ENCODE measurements around the gene PRR35.
"Not testable (repeated sequence)": the region's sequence is repeated elsewhere in the genome, so short reads cannot be mapped to it uniquely, and the experiment has no call there.

The PRR35 gene

GRCh38 chr16:593807-594206 lies 33.6 kb downstream of the PRR35 start:
- DNase-seq (ENCODE audit: low read depth in 2 of 2) = no peak

GRCh38 chr16:595094-595528 lies 34.9 kb downstream of the PRR35 start:
- no peak for DNase-seq (ENCODE audit: low read depth in 2 of 2)

- no peak for DNase-seq (ENCODE audit: low read depth in 2 of 2)
Observed at GRCh38 chr16:595942-596735, 35.9 kb downstream of the PRR35 start.

- DNase-seq (ENCODE audit: low read depth in 2 of 2) = no peak
Observed at GRCh38 chr16:596736-597060, 36.5 kb downstream of the PRR35 start.

GRCh38 chr16:597655-598054 lies 37.5 kb downstream of the PRR35 start:
- not testable (repeated sequence) for DNase-seq (ENCODE audit: low read depth in 2 of 2)

- DNase-seq (ENCODE audit: low read depth in 2 of 2) = no peak
Observed at GRCh38 chr16:598823-599739, 38.9 kb downstream of the PRR35 start.

DNA sequence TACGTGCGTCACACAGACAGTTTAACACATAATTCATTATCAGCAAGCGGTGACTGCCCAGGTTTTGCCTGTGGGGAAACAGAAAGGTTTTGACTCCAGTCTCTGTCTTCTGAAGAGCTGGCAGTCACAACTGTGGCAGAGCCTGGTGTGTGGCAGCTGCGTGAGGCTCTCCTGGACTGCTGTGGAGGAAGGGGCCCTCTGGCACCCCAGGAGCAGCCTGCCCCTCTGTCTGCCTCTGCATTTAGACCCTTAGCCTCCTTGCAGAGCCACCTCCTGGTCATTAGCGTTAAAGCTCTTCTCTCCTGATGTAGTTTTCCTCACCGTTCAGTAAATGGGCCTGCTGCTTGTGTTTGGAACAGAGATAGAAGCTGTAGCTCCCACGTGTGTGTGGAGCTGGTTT lies 40.6 kb downstream of the PRR35 start:
- no peak for DNase-seq (ENCODE audit: low read depth in 2 of 2)

GRCh38 chr16:603933-604332 lies 43.7 kb downstream of the PRR35 start:
- no peak for DNase-seq (ENCODE audit: low read depth in 2 of 2)

GRCh38 chr16:606656-607307 lies 46.6 kb downstream of the PRR35 start:
- DNase-seq (ENCODE audit: low read depth in 2 of 2) = no peak

- peak in 1 of 2 donors; percentile 58 for DNase-seq (ENCODE audit: low read depth in 2 of 2)
Observed at GRCh38 chr16:608019-608418, 47.8 kb downstream of the PRR35 start.

GRCh38 chr16:609316-609715 lies 49.1 kb downstream of the PRR35 start:
- DNase-seq (ENCODE audit: low read depth in 2 of 2) = no peak

GRCh38 chr16:609984-610383 lies 49.8 kb downstream of the PRR35 start:
- no peak for DNase-seq (ENCODE audit: low read depth in 2 of 2)

- peak; percentile 46 to 58 for DNase-seq (ENCODE audit: low read depth in 2 of 2)
Observed at GRCh38 chr16:610513-611381, 50.6 kb downstream of the PRR35 start.

GRCh38 chr16:615122-615521 lies 54.9 kb downstream of the PRR35 start:
- no peak for DNase-seq (ENCODE audit: low read depth in 2 of 2)
